SK-N-SH (cell line): ENCODE measurements around the gene LCOR. TPM values are rescaled to one million over a fixed set of nuclear protein-coding genes. Genes with fewer than 3 reads are reported as not detected.

ENCODE experiments used
- CTCF ChIA-PET: fragments of 300-600, 350-600 bp; formaldehyde crosslinking; extraction: SDS; loops from one replicate; lab custom pipeline; 2021; lab: Yijun Ruan, JAX
- POLR2A ChIA-PET: fragments of 350-600 bp; sonication (Branson Sonifier 250); formaldehyde crosslinking; extraction: SDS; loops from one replicate; lab custom pipeline; 2020; ENCODE audit warnings: antibody characterized with exemption, inconsistent platforms; lab: Yijun Ruan, JAX
- DNase-seq: peaks from one replicate; pipeline ENCODE4 v3.0.0; 2012
- H2AFZ ChIP-seq: fragments of 200-600 bp; sonication (generic); 2 replicates; pipeline ENCODE4 v1.8.1; 2016; ENCODE audit warnings: antibody characterized with exemption, mild to moderate bottlenecking, low read depth
- H3F3A ChIP-seq: fragments of 200-600 bp; sonication (generic); replicated peaks from 2 replicates; pipeline ENCODE3; 2016; ENCODE audit warnings: antibody characterized with exemption, mild to moderate bottlenecking; ENCODE audit not compliant: insufficient read depth
- H3K27ac ChIP-seq, 2 experiments: fragments of 200-500 bp in 1 of 2; fragments of 200-600 bp in 1 of 2; sonication (Bioruptor generic) in 1 of 2; sonication (generic), shearing (Covaris generic) in 1 of 2; 2 replicates each; pipeline versions ENCODE4 v1.5.1 to v1.6.1; 2014 to 2016; ENCODE audit warnings: low read depth in 2 of 2, inconsistent platforms in 1 of 2, low read length in 1 of 2, mild to moderate bottlenecking in 1 of 2, mixed read lengths in 1 of 2
- H3K27me3 ChIP-seq: fragments of 200-600 bp; sonication (generic), shearing (Covaris generic); 2 replicates; pipeline ENCODE4 v1.6.1; 2016; ENCODE audit warnings: mixed run types; ENCODE audit not compliant: insufficient read depth
- H3K36me3 ChIP-seq, 2 experiments: fragments of 200-500 bp in 1 of 2; fragments of 200-600 bp in 1 of 2; sonication (Bioruptor generic) in 1 of 2; sonication (generic) in 1 of 2; replicated peaks in 1 of 2; 2 replicates each; pipeline versions ENCODE3 to v1.5.1; 2014 to 2016; ENCODE audit warnings: low read length in 1 of 2, mild to moderate bottlenecking in 1 of 2; ENCODE audit not compliant: insufficient read depth in 2 of 2, control insufficient read depth in 1 of 2
- H3K4me1 ChIP-seq, 2 experiments: fragments of 200-500 bp in 1 of 2; fragments of 200-600 bp in 1 of 2; sonication (Bioruptor generic) in 1 of 2; sonication (generic), shearing (Covaris generic) in 1 of 2; 2 replicates each; pipeline versions ENCODE4 v1.5.1 to v1.6.1; 2014 to 2016; ENCODE audit warnings: low read depth in 1 of 2, low read length in 1 of 2, mixed run types in 1 of 2; ENCODE audit not compliant: insufficient read depth in 2 of 2, control insufficient read depth in 1 of 2
- H3K4me2 ChIP-seq: fragments of 200-600 bp; sonication (generic), shearing (Covaris generic); 2 replicates; pipeline ENCODE4 v1.6.1; 2017; ENCODE audit warnings: mixed run types
- H3K4me3 ChIP-seq, 2 experiments: fragments of 200-500 bp in 1 of 2; fragments of 200-600 bp in 1 of 2; sonication (Bioruptor generic) in 1 of 2; sonication (generic), shearing (Covaris generic) in 1 of 2; 2 replicates each; pipeline versions ENCODE4 v1.5.1 to v1.8.1; 2014 to 2016; ENCODE audit warnings: low read depth in 2 of 2, inconsistent platforms in 1 of 2, low read length in 1 of 2, mild to moderate bottlenecking in 1 of 2, mixed read lengths in 1 of 2, moderate library complexity in 1 of 2
- H3K79me2 ChIP-seq: fragments of 200-600 bp; sonication (generic); 2 replicates; pipeline ENCODE4 v1.8.1; 2017; ENCODE audit warnings: mild to moderate bottlenecking; ENCODE audit not compliant: insufficient read depth
- H3K9ac ChIP-seq: fragments of 200-600 bp; sonication (generic); 2 replicates; pipeline ENCODE4 v1.6.1; 2017; ENCODE audit warnings: mixed run types
- H3K9me2 ChIP-seq: fragments of 200-600 bp; sonication (generic); 2 replicates; pipeline ENCODE4 v1.6.1; 2017; ENCODE audit warnings: mixed run types
- H3K9me3 ChIP-seq: fragments of 200-600 bp; sonication (generic); 2 replicates; pipeline ENCODE4 v1.6.1; 2017; ENCODE audit warnings: mixed run types, mild to moderate bottlenecking, moderate library complexity
- H4K20me1 ChIP-seq: fragments of 200-600 bp; sonication (generic); 2 replicates; pipeline ENCODE4 v1.6.1; 2017; ENCODE audit warnings: mild to moderate bottlenecking, mixed run types; ENCODE audit not compliant: insufficient read depth
- CHD2 ChIP-seq: fragments of 150-350 bp; IDR thresholded peaks from 2 replicates; pipeline ENCODE4 v1.6.1; 2018; ENCODE audit warnings: low read length; ENCODE audit not compliant: partially characterized antibody
- CTCF ChIP-seq: fragments of 200-600 bp; sonication (generic); IDR thresholded peaks from 2 replicates; pipeline ENCODE4 v1.6.1; 2017; ENCODE audit warnings: antibody characterized with exemption, mild to moderate bottlenecking, moderate library complexity
- ELF1 ChIP-seq: IDR thresholded peaks from 2 replicates; pipeline ENCODE4 v1.4.0; 2012
- EP300 ChIP-seq, 2 experiments: IDR thresholded peaks; 2 replicates each; pipeline versions ENCODE4 v1.4.0 to v1.6.1; 2012; ENCODE audit warnings: borderline replicate concordance in 1 of 2, low read depth in 1 of 2, low read length in 1 of 2
- FOXM1 ChIP-seq: IDR thresholded peaks from 2 replicates; pipeline ENCODE4 v1.4.0; 2012; ENCODE audit warnings: low read depth, mild to moderate bottlenecking
- GABPA ChIP-seq: IDR thresholded peaks from 2 replicates; pipeline ENCODE4 v1.4.0; 2012; ENCODE audit warnings: low read depth, mild to moderate bottlenecking
- GATA2 ChIP-seq: sonication (generic); formaldehyde crosslinking; IDR thresholded peaks from 2 replicates; pipeline ENCODE4 v1.5.0; 2020; ENCODE audit warnings: mild to moderate bottlenecking, missing genetic modification reagents
- IRF3 ChIP-seq: fragments of 150-350 bp; IDR thresholded peaks from 2 replicates; pipeline ENCODE4 v1.6.1; 2016; ENCODE audit warnings: mild to moderate bottlenecking, low read depth, low read length
- PBX3 ChIP-seq: IDR thresholded peaks from 2 replicates; pipeline ENCODE4; 2012
- POLR2AphosphoS5 ChIP-seq: IDR thresholded peaks from 2 replicates; pipeline ENCODE4 v1.6.1; 2012; ENCODE audit warnings: low read depth, low read length
- RAD21 ChIP-seq: IDR thresholded peaks from 2 replicates; pipeline ENCODE4 v1.6.1; 2012; ENCODE audit warnings: mild to moderate bottlenecking, low read length
- RCOR1 ChIP-seq: fragments of 150-350 bp; IDR thresholded peaks from 2 replicates; pipeline ENCODE4 v1.6.1; 2017; ENCODE audit warnings: antibody characterized with exemption, low read length
- REST ChIP-seq: IDR thresholded peaks from 2 replicates; pipeline ENCODE4 v1.6.1; 2012; ENCODE audit warnings: mild to moderate bottlenecking, low read depth, low read length, moderate library complexity
- SIN3A ChIP-seq: IDR thresholded peaks from 2 replicates; pipeline ENCODE4 v1.6.1; 2012; ENCODE audit warnings: low read depth, mild to moderate bottlenecking, low read length, moderate library complexity, borderline replicate concordance
- SMC3 ChIP-seq: IDR thresholded peaks from 2 replicates; pipeline ENCODE4 v1.6.1; 2012; ENCODE audit warnings: low read depth, low read length, improper control_type of control experiment
- TCF12 ChIP-seq: IDR thresholded peaks from 2 replicates; pipeline ENCODE4 v1.4.0; 2012
- USF2 ChIP-seq: fragments of 150-350 bp; IDR thresholded peaks from 2 replicates; pipeline ENCODE4 v1.6.1; 2017; ENCODE audit warnings: antibody characterized with exemption, low read length, low read depth, borderline replicate concordance
- WGBS: methylation state at CpG from one replicate; pipeline ENCODE4 v1.1.6; 2017; ENCODE audit warnings: low lambda C conversion rate; 5-methylcytosine and 5-hydroxymethylcytosine counted together
- polyA plus RNA-seq, 3 experiments: library from polyadenylated mRNA; depleted of rRNA; stranded (reverse); fragments of >200 nt; gene quantifications; 2 replicates each; pipeline ENCODE4 v1.2.3, GENCODE V29; 2012

The LCOR gene
- polyA plus RNA-seq, 1 of the 3 experiments (the other 2 are of a cell fraction): 1.9 TPM

- TF ChIP-seq REST (no peak), RCOR1 (peak; percentile 70; the same call in 1 of the 2 replicates), GATA2 (peak; percentile 63)
Measured at GRCh38 chr10:96858706-96859050, 26.6 kb downstream of the LCOR start (continued).

GRCh38 chr10:96860631-96861277, 28.7 kb downstream of the LCOR start:
- Histone ChIP-seq H3K9me2 (no peaks in the 10 kb centered on the region), H4K20me1 (peaks cover 69% of the 10 kb centered on the region), H3K27me3 (no peaks in the 10 kb centered on the region), H3K9me3 (no peaks in the 10 kb centered on the region), H3K36me3 (peaks cover 0 to 12% of the 10 kb centered on the region in 2 experiments), H3F3A (peaks cover 19% of the 10 kb centered on the region), H3K4me3 (no peak overlapping the region), H3K4me2 (no peak overlapping the region), H3K4me1 (peaks cover 0 to 16% of the 10 kb centered on the region in 2 experiments; a peak in 3 of 4 replicates), H3K9ac (no peak overlapping the region), H3K79me2 (peaks cover 97% of the 10 kb centered on the region), H3K27ac (no peak overlapping the region), H2AFZ (no peak overlapping the region)
- CTCF ChIA-PET: no interaction called here
- WGBS: 88% methylated on average over 5 of the region's 5 CpGs
- POLR2A ChIA-PET: no interaction called here
- no peak for DNase-seq
- TF ChIP-seq CHD2 (no peak), USF2 (no peak), IRF3 (no peak), ELF1 (no peak), SMC3 (no peak), TCF12 (no peak), REST (no peak), FOXM1 (no peak), EP300 (IDR thresholded peaks at IDR 0.05; ENCODE audit: borderline replicate concordance in 1 of 2, low read depth in 1 of 2, low read length in 1 of 2) (no peak), PBX3 (no peak), GABPA (no peak), RCOR1 (no peak), SIN3A (no peak), CTCF (no peak), RAD21 (no peak), POLR2AphosphoS5 (no peak)
